Progenitor cell of endocrine pancreas (in vitro differentiated cells): Measurements from ENCODE around the gene DRGX. TPM values are rescaled to one million over a fixed set of nuclear protein-coding genes. Genes with fewer than 3 reads are reported as not detected.

Experiments used
- DNase-seq: peaks from one replicate; pipeline ENCODE4 v3.0.0; 2021; ENCODE audit warnings: low spot score; ENCODE audit not compliant: unreplicated experiment
- H3K27ac Mint-ChIP-seq: 2 replicates; pipeline ENCODE4 v1.8.0; 2021; ENCODE audit warnings: mild to moderate bottlenecking, moderate library complexity, mixed read lengths
- H3K27me3 Mint-ChIP-seq: 2 replicates; pipeline ENCODE4 v1.8.0; 2021; ENCODE audit warnings: mixed read lengths
- H3K36me3 Mint-ChIP-seq: 2 replicates; pipeline ENCODE4 v1.8.0; 2022; ENCODE audit warnings: mixed read lengths; ENCODE audit not compliant: insufficient read depth
- H3K4me1 Mint-ChIP-seq: 2 replicates; pipeline ENCODE4 v1.8.0; 2021; ENCODE audit warnings: low read depth, mixed read lengths
- H3K4me3 Mint-ChIP-seq: 2 replicates; pipeline ENCODE4 v1.8.0; 2021; ENCODE audit warnings: low read depth, mild to moderate bottlenecking, moderate library complexity, mixed read lengths
- H3K9me3 Mint-ChIP-seq: 2 replicates; pipeline ENCODE4 v1.8.0; 2021; ENCODE audit warnings: low read depth, mixed read lengths
- total RNA-seq: library from RNA; stranded (reverse); gene quantifications from 2 replicates; pipeline ENCODE4 v1.2.1, GENCODE V29; 2021
- TF ChIP-seq, protein P1 (sequence below): fragments of 200-600 bp; sonication (generic); IDR thresholded peaks from one replicate; pipeline ENCODE4 v1.5.0; 2021; ENCODE audit warnings: antibody characterized with exemption, mild to moderate bottlenecking; ENCODE audit not compliant: unreplicated experiment

Gene DRGX
- total RNA-seq, 1 donor from 2014 or later = not detected

DNA sequence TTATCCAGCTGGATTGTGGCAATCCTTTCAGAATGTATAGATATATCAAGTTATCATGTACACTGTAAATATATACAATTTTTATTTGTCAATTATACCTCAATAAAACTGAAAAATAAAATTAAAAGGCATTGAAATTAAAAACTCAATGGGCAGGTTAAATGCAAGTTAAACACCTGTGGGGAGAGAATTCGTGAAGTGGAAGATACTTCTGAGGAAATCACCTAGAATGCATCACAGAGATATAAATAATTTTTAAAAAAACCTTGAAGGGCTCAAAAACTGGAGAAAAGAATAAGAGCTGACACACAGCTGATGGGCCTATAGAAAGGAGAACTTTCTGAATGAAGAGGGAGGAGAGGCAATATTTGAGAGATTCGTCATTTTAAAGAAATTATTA lies 37.2 kb upstream of the DRGX start:
- no peak overlapping the region for H3K27ac Mint-ChIP-seq
- DNase-seq = no peak
- H3K4me1 Mint-ChIP-seq = no peaks in the 10 kb centered on the region
- no peak overlapping the region for H3K4me3 Mint-ChIP-seq
- peaks cover 9% of the 10 kb centered on the region for H3K9me3 Mint-ChIP-seq
- no peaks in the 10 kb centered on the region for H3K36me3 Mint-ChIP-seq
- H3K27me3 Mint-ChIP-seq = no peaks in the 10 kb centered on the region
- TF ChIP-seq, protein P1, sequence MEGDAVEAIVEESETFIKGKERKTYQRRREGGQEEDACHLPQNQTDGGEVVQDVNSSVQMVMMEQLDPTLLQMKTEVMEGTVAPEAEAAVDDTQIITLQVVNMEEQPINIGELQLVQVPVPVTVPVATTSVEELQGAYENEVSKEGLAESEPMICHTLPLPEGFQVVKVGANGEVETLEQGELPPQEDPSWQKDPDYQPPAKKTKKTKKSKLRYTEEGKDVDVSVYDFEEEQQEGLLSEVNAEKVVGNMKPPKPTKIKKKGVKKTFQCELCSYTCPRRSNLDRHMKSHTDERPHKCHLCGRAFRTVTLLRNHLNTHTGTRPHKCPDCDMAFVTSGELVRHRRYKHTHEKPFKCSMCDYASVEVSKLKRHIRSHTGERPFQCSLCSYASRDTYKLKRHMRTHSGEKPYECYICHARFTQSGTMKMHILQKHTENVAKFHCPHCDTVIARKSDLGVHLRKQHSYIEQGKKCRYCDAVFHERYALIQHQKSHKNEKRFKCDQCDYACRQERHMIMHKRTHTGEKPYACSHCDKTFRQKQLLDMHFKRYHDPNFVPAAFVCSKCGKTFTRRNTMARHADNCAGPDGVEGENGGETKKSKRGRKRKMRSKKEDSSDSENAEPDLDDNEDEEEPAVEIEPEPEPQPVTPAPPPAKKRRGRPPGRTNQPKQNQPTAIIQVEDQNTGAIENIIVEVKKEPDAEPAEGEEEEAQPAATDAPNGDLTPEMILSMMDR = no peak

DNA sequence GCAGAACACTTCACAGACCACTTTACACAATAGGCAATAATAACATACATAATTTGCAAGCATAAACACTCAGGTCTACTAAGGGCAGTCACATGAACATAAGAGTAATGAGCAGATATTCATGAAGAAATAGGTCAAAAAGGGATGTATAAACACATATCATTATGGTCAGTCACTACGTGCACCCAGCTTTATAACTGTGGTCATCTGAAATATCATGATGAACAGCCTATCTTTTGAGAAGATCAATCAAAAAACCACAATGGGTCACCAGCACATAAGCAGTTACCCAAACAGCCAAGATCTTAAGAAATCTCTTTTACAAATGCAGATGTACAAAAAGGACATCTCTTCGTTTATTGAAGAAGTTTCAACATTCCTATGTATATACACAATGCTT lies 35.5 kb upstream of the DRGX start:
- H3K4me3 Mint-ChIP-seq = no peak overlapping the region
- no peaks in the 10 kb centered on the region for H3K36me3 Mint-ChIP-seq
- TF ChIP-seq, protein P1 = no peak
- no peaks in the 10 kb centered on the region for H3K4me1 Mint-ChIP-seq
- H3K27me3 Mint-ChIP-seq = no peaks in the 10 kb centered on the region
- no peak overlapping the region for H3K27ac Mint-ChIP-seq
- peaks cover 9% of the 10 kb centered on the region for H3K9me3 Mint-ChIP-seq
- DNase-seq = no peak

DNA sequence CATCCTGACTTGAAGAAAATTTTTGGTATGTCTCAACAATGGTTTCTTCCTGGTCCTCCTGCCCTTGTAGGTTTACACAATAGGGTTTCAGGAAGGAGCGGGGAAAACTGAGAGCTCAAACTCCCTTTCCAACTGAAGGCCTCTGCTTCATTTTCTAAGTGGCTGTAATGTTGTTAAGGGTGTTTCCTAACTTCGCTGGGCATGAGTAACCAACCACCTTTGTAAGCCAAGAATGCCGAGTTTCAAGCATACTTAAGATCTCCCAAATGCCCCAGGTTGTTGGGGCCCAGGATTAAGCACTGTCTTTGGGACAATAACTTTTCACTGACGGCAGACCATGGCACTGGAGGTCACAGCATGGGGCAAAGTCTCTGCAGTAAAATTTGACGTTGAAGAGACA lies 33.6 kb upstream of the DRGX start:
- H3K36me3 Mint-ChIP-seq = no peaks in the 10 kb centered on the region
- no peak for DNase-seq
- no peaks in the 10 kb centered on the region for H3K27me3 Mint-ChIP-seq
- no peak overlapping the region for H3K27ac Mint-ChIP-seq
- H3K4me1 Mint-ChIP-seq = no peaks in the 10 kb centered on the region
- H3K4me3 Mint-ChIP-seq = no peak overlapping the region
- TF ChIP-seq, protein P1 = no peak
- peaks cover 9% of the 10 kb centered on the region for H3K9me3 Mint-ChIP-seq

DNA sequence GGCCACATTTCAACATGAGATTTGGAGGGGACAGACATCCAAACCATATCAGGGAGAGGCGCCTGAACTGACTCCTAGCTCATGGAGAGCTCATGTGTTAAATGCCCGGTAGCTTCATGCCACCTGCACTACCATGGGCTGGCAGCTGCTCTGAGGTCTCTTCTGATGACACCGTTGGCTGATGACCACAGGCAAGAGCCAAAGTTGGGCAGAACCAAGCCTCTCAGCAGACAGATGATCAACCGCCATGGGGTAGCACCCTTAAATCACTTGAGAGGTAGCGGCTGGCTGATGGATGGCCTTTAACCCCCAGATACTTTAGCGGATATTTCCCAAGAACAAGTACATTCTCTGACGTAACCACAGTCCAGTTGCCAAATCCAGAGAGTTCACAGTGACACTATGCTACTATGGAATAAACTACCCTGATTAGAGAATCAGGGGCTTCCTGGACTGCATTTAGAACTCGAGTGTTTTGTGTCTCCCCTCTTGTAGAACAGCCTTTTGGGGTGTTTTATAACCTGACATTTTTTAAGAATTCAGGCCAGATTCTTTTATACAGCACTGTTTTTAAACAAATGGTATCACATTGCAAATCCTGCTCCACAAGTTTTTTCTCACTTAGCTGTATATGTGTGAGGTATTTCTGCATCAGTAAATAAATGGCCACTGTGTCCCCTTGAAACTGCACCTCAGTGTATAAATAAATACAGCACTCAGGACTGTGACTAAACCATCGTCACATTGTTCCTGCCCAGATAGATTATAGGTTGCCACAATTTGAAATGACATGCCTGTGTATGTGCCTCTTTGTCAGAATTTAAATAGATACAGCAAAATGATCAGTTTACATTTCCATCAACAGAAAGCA lies 30.8 kb upstream of the DRGX start:
- H3K4me3 Mint-ChIP-seq = no peak overlapping the region
- peaks cover 7% of the 10 kb centered on the region for H3K9me3 Mint-ChIP-seq
- no peaks in the 10 kb centered on the region for H3K27me3 Mint-ChIP-seq
- H3K4me1 Mint-ChIP-seq = no peaks in the 10 kb centered on the region
- TF ChIP-seq, protein P1 = no peak
- no peaks in the 10 kb centered on the region for H3K36me3 Mint-ChIP-seq
- DNase-seq = no peak
- H3K27ac Mint-ChIP-seq = no peak overlapping the region

DNA sequence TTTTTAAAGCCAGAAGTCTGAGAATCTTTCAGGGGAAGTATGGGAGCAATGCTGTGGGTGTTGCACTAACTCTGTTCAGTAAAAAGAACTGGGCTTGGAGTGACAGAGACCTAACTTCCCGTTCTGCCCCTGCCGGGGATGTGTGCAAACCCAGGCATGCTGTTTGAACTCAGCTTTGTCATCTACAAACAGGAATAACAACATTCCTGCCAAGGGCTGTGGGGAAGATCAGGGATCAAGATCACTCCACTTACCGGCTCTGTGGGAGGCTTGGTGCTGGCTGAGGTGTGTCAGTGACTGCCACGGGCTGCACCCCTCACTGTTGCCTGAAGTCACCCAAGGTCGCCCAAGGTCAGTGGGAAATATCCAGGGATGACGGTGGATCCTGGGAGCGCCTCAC lies 23.1 kb upstream of the DRGX start:
- Mint-ChIP-seq H3K4me3 (no peak overlapping the region), H3K27me3 (peaks cover 15% of the 10 kb centered on the region), H3K9me3 (peaks cover under 1% of the 10 kb centered on the region), H3K4me1 (peaks cover 6% of the 10 kb centered on the region), H3K27ac (peak overlapping the region; percentile 90), H3K36me3 (no peaks in the 10 kb centered on the region)
- TF ChIP-seq, protein P1 = no peak
- DNase-seq = no peak
